HT-29 (cell line): ENCODE results near the gene TMEM174. TPM values are rescaled to one million over a fixed set of nuclear protein-coding genes. Genes with fewer than 3 reads are reported as not detected.
"Not testable (repeated sequence)": the region's sequence is repeated elsewhere in the genome, so short reads cannot be mapped to it uniquely, and the experiment has no call there.

Experiments used
- DNase-seq: peaks from one replicate; pipeline ENCODE4 v3.0.0-alpha.2; 2015; ENCODE audit warnings: low spot score
- total RNA-seq: library from RNA; depleted of rRNA; stranded (reverse); fragments of >200 nt; shearing (Covaris generic); gene quantifications from 2 replicates; pipeline ENCODE4 v1.2.3, GENCODE V29; 2014

TMEM174 gene
- total RNA-seq, 1 experiment from 2014 or later: not detected

DNA sequence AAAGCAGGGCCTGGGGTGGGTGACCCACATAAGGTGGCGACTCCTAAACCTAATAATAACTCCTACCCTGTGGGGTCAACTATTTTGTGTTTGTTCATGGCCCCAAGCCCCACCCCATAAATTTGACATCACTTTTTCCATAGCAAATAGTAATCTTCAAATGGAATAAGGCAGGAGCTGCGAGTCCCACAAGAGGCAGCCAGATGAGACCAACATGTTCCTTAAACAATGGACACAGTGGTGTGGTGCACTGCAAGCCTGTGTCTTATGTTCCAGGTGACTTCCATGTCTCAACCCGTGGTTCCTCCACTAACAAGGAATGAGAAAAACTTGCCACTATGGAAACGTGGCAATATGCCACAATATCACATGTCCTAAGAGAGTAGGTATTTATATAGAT is 20.6 kb downstream of the TMEM174 start:
- no peak for DNase-seq

DNA sequence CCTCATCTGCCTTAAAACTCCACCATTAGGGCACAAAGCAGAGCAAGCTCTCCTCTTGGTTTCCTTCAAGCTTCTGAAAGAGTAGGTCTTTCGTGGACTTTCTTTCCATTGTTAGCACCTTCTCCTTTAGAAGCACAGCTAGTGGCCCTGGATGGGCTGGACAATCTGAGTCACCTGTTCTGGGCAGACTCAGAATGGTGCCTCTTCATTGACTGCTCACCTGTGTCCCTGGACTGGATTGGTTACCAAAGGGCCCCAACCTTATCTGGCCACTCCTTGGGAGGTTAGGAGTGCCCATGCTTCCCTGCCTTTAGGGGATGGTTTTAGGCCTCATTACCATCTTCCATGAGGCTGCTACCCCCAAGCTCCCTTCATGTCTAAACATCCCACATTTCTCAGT is 23.2 kb downstream of the TMEM174 start:
- DNase-seq: no peak

DNA sequence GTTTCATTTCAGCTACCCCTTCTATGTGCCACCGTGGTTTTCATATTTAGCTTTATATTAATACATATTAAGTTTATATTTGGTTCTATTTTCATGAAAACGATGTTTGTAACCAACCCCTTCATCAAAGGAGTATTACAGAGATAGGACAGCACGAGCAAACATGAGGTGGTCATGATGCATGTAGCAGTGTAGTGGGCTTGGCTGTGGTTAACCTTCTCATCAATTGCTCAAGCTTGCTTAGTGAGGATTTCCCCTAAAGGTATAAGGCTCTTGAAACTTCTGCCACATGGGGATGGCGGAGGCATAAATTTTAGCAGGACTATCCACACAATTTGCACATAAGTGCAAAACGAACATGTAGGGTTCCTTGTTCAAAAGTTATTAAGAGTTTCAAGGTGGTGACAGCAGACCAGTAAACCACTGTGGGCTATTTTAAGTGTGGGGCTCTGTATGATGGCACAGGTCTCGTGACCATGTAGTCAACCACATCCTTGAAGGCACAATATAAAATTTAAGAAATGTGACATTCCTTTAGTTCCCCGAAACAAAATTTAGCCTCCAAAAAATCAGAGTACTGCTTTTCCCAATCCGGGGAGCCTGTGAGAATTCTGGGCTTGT is 24.8 kb downstream of the TMEM174 start:
- DNase-seq: no peak

DNA sequence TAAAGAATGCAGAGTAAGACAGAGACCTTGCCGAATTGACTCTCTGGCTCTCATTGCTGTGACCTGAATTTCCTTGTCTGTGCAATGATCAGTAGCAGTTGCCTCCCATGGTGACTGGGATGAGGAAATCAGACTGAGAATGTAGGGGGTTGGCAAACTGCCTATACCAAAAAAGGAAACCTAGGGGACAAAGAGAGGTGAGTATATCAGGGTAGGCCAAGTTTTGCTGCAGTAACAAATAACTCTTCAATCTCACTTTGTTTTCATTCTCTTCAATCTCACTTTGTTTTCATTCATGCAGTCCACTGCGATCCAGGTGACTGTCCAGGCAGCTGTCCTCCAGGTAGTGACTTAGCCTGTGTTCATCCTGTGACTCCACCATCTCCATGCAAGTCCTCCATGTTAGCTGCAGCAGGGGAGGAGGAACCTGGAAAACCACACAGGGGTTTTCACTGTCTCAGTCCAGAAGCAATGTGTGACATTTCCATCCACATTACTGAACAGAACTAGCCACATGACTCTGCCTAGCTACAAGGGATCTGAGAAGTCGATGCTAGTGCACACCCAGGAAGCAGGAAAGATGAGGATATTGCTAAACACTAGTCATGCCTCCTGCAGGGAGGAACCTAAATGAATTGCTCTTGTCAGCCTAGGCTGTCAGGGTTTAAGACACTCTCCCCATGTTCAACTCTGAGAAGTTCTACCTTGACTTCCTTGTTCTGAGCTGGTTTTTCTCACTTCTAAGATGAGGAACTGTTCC is 26.0 kb downstream of the TMEM174 start:
- DNase-seq: no peak

DNA sequence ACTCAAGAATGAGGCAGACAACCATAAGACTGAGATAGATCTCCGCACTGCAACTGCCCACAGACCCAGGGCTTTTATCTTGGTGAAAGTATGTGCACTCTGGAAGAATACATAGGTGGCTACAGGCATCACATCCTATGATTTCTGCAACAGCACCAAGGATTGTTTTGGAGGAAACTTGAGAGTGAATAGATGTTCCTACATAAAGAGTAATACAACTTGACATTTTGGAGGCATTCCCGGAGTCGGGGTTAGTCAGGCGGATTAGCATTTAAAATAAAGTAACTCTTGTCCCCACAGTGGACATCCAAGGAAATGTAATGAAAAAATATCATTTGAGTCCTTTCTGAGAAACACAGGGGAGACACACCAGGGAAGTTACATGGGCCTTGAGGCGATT is 26.7 kb downstream of the TMEM174 start:
- DNase-seq: no peak

DNA sequence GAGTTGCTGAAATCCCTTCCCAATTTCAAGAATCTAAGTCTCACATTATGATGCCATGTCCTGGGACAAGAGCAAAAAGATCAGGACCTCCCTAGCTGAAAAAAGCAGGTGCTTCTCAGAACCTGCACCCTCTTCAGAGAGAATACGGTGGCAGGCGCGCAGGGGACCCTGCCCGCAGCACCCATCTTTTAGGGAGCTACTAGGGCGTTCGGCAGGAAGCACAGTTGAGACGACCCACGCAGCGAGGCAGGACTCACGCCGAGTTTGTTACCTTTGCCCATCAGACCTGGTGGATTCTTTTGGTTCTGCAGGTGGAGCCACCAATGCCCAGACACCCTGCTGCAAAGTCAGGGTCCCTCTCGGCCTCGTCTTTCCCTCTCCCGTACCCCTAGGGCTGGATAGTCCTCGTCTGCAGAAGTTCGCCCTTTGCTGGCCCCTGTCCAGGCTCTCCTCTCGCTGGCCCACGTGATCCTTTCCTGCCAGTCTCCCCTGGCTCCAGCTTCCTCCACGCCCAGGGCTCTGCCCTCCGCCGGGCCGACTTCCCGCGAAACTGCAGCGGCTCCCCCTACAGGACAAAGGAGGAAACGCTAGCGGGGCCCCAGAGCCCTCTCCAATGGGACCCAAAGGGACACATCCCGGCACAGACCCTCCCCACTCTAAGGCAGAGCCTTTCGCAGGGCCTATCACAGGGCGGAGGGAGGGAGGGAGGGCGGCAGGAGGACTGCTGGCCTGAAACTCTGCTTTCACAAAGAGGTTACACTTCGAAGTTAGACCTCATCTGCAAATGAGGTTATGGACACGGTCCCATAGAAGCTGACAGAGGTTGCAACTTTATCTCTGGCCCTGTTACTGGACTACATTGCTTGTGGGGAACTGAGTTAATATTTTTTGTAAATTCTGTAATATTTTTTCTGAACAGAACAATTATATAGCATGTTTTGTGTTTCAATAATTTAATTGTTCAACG is 28.8 kb downstream of the TMEM174 start:
- peak; percentile 91 for DNase-seq

DNA sequence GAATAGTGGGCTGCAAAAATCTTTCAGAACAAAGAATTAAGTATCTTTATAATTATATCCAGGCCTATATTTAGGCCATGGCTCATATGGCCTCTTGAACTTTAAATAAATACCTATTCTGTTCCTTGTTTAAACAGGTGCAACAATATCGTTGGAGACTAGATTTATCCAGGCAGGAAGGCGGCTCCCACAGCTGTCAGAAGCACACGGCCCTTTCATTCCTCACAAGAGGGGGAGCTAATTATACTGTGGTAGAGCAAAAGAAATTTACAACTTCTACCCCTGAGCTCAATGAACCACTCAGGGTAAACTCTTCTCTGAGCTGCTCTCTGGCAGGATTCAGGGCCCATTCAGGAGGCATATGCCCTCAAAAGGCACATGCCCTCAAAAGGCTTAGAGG is 31.3 kb downstream of the TMEM174 start:
- no peak for DNase-seq

DNA sequence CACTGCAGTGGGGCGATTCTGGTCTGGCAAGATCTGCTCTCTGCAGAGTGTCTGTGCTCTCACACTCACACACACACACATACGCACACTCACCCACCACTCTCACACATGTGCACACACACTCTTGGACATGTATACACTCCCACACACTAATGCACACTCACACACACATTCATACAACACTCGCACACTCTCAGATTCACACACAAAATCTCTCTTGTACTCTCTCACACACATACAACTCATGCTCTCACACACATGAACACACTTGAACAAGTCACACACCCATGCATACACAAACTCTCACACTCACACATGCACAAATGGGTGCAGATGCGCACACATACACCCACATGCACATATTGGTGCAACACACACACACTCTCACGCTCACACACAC is 31.7 kb downstream of the TMEM174 start:
- no peak for DNase-seq

DNA sequence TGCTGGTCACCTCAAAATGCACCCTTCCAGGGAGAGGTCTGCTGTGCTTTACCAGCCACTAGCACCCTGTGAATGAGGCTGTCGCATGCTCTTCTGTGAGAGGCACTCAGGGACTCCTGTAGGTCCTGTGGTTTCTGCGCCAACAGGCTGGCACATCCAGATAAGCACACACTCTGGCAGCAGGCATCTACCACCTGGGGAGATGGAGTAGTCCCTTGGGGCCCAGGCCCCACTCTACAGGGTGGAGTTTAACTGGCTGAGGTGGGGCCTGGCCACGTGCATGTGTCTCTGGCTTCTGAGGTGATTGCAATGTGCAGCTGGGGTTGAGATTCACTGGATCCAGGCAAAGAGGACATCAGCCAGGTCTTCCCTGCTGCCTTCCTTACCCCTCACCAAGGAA is 32.3 kb downstream of the TMEM174 start:
- DNase-seq: no peak

DNA sequence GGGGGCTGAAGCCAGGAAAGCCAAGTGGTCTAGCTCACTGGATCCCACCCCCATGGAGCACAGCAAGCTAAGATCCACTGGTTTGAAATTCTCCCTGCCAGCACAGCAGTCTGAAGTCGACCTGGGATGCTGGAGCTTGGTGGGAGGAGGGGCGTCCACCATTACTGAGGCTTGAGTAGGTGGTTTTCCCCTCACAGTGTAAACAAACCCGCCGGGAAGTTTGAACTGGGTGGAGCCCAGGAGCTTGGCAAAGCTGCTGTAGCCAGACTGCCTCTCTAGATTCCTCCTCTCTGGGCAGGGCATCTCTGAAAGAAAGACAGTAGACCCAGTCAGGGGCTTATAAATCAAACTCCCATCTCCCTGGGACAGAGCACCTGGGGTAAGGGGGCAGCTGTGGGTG is 34.2 kb downstream of the TMEM174 start:
- not testable (repeated sequence) for DNase-seq

DNA sequence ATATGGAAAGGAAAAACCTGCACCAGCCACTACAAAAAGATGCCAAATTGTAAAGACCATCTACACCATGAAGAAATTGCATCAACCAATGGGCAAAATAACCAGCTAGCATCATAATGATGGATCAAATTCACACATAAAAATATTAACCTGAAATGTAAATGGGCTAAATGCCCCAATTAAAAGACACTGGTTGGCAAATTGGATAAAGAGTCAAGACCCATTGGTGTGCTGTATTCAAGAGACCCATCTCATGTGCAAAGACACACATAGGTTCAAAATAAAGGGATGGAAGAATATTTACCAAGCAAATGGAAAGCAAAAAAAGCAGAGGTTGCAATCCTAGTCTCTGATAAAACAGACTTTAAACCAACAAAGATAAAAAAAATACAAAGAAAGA is 36.1 kb downstream of the TMEM174 start:
- not testable (repeated sequence) for DNase-seq

DNA sequence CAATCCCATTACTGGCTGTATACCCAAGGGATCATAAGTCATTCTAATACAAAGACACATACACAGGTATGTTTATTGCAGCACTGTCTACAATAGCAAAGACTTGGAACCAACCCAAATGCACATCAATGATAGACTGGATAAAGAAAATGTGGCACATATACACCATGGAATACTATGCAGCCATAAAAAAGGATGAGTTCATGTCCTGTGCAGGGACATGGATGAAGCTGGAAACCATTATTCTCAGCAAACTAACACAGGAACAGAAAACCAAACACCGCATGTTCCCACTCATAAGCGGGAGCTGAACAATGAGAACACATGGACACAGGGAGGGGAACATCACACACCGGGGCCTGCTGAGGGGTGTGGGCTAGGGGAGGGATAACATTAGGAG is 39.7 kb downstream of the TMEM174 start:
- DNase-seq: not testable (repeated sequence)

DNA sequence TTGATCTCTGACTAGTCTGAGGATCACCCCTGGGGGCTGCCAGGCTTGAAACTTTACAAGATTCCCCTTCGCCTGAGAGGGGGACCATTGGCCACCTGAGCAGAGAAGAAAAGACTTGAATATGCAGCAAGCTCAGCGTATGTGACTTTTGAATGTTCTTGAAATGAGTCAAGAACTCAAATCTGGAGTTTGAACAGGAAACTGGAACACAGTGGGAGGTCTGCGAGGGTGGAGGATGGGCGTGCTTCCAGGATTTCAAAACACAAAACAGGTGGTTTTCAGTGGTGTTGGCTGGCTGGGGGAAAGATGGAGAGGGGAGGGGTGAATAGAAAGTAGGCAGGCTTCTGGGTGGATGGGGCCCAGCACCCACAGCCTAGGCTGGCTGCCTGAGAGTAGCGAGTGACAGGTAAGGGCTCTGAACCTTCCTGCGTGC is 40.6 kb downstream of the TMEM174 start:
- no peak for DNase-seq

DNA sequence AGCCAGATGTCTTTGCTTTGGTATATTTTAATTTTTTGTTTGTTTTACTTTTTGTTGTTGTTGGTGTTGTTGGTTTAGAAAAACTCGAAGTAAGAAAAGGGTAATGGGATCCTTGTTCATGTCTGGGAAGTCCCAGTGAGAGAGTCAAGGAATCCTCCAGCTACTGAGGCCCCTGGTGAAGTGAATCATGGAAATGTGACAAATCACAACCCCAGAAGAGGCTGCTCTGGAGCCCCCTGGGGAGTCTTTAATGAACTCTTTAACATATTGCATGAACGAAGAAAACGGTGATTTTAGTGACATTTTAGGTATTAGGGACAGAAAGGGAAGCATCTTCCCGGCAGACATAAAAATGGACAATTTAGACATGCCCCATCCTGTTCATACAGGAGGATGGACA is 41.3 kb downstream of the TMEM174 start:
- DNase-seq: no peak

DNA sequence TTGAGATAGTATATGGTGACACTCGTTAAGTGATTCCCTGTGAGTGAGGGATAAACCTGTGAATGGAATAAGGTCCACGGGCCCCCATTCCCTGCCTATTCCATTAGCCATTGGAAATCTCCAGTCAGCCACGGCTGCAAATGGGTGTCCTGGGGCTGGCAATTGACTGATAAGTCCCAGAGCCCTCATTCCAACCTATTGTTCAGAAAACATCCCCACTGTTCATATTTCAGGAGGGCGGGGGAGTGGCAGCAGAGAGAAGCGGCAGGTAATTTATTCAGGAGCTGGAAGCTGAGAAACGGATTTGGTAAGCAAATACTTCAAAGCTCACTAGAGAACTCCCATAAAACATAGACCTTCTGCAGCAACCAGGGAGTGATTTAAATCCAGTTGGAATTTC is 42.0 kb downstream of the TMEM174 start:
- DNase-seq: no peak

DNA sequence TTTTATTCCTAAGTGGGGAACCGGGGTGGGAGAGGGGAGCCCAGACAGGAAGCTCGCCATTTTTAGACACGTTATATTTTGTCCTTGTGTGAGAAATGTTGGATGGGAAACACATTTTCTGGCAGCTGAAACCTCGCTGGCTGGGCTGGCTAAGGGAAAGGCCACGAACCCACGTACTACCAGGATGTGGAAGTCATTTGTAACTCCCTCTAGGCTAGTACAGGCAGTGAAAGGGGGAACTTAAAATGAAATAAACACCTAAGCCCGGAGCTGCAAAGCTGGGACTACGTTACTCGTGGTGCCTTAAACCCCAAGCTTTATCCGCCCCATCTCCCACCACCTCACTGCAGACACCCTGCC is 42.5 kb downstream of the TMEM174 start:
- DNase-seq: no peak

DNA sequence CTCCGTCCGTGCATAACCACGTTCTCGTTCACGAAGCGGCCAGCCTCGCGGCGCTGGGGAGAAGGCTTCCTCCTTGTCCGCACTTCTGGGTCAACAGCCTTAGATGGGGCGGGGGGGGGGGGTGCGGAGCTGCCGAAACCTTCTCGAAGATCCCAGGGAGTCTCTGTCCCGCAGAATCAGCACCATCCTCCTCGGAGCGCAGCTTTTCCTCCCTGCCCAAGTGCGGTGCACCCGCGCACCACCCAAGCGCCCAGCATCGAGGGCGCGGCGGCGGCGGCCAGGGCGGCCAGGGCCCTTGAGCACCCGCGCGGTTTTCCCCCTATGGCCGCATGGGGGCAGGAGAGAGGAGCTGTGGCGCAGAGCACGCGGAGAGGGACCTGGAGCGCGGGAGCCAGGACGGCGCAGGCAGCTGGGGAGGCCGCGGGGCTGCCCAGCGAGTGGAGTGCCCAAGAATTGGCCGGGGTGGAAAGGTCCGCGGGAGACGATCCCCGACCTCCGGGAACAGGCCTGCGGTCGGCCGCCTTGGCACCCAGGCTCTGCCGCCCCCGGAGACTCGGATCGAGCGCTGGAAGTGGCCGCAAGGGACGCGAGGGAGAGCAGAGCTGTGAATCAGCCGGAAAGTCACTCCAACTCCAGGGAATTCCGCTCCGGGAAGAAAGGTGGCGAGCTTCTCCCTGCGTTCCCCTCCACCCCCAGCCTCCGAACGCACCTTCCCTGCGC is 43.1 kb downstream of the TMEM174 start:
- DNase-seq: peak; percentile 83

DNA sequence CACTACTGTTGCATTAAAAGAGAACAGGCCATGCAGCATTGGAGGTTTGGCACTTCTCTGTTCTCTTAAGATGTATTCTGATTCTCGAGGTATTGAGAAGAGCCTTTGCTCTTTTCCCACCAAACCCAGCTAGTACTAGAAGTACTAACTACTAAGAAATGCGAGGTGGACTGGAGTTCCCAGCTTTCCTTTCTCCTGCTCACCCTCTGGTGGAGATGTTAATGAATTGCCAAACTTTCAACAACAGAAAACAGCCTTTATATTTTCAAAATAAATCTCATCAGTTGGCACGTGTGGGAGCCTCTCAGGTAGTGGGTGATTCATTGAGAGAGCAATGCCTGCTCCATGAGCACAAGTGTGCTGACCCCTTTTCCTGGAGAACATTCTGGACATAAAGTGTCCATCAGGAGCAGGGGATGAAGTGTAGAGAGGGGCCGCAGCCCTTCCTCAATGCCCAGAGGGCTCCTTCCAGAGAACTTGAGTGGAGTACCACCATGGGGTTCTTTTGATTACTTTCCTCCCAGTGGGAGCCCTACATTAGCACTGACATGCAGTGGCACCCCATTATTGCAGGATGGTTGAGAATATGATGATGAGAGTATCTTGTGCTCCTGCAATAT is 45.7 kb downstream of the TMEM174 start:
- peak; percentile 54 for DNase-seq

DNA sequence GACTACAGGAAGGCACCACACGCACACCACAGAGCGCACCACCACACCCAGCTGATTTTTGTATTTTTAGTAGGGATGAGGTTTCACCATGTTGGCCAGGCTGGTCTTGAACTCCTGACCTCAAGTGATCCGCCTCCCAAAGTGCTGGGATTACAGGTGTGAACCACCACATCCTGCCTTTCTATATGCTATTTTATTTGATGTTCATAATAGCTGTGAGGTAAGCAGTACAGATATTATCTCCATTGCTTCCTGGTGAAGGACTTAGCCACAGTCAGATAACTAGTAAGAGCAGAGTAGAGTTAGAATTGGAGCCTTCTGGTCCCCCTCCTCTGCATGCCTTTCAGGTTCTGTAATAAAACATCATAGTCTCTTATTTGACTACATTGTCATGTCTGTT is 46.3 kb downstream of the TMEM174 start:
- DNase-seq: not testable (repeated sequence)

DNA sequence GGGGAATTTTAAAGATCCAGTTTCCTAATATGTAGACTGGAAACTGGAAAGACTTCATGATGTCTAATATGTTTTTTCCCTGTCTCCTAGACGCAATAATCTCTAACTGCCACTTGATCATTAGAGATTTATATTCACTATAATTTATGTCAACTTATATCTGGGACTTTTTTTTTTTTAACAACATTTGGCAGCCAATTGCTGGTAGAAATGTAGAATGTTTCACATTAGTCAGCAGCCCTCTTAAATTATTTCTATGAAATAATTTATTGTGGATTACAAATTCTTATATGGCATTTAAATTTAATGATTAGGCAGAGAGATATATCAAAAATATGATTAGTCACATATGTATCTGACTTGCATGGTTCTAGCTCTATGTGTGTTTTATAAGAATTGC is 48.2 kb downstream of the TMEM174 start:
- DNase-seq: no peak

DNA sequence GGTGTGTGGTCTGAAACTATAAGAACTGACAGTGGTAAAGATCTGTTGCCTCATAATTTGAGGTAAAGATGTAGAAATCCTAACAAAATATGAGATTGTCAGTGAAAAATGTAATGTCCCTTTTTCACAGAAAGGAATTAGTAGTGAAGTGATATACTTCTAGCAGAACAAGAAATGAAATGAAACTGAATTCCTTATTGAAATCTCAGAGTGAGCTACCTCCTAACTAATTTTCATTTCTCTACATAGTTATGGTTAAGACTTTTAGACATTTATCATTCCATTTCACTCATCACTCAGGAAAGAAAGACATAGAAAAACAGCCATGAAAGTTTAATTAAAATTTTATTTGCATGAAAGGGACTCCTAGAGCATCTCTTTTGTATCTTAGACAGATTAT is 48.7 kb downstream of the TMEM174 start:
- DNase-seq: no peak
